Measurements from ENCODE around the gene PBLD.

GRCh38 chr10:68238371-68238770 is 94.4 kb downstream of the PBLD start:
- no peak for TF ChIP-seq POLR2A (IDR thresholded peaks at IDR 0.05)
- no peak for TF ChIP-seq CTCF (IDR thresholded peaks at IDR 0.05)

Measured in esophagus squamous epithelium (tissue), 4 donors.